NCI-H2227 treated with DMSO at 0.1 percent for 48 hours (cell line): Measurements from ENCODE around the gene GIT2.
A peak's percentile ranks its signal among the peaks of the same experiment; 100 is the strongest.

Source experiments
- DNase-seq: peaks from one replicate; lab custom pipeline; 2025; lab: John Stamatoyannopoulos, UW

The GIT2 gene

DNA sequence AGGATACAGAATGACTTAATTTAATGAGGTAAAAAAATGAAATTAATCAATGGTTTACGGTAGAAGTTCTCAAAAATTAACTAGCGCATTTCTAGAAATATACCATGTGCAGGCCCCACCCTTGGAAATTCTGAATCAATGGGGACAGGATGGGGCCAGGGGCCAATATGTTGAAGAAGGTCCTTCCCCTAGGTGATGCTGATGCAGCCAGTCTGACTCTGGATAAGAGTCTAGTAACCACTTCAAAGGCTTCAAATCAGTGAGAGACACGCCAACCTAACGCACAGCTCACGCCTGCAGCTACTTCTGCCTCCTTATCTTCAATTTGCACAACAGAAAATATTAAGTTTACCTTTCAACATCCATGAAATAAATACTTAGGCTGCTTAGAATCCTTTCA is 14.9 kb downstream of the GIT2 start:
- no peak for DNase-seq

DNA sequence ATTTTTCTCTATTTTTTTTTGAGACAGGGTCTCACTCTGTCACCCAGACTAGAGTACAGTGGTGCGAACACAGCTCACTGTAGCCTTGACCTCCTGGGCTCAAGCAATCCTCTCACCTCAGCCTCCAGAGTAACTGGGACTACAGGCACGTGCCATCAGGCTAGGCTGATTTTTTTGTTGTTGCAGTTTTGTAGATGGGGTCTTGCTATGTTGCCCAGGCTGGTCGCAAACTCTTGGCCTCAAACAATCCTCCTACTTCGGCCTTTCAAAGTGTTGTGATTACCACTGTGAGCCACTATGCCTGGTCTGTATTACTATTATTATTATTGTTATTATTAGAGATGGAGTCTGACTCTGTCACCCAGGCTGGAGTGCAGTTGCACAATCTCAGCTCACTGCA is 23.3 kb downstream of the GIT2 start:
- DNase-seq = no peak

DNA sequence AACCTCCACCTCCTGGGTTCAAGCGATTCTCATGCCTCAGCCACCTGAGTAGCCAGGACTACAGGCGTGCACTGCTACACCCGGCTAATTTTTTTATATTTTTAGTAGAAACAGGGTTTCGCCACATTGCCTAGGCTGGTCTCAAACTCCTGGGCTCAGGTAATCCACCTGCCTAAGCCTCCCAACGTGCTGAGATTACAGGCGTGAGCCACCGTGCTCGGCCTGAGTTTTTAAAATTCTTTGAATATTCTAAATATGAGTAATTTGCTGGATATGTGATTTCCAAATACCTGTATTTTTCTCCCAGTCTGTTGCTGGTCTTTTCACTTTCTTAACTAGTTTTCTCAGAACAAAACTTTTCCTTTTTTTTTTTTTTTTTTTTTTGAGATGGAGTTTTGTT is 27.4 kb downstream of the GIT2 start:
- no peak for DNase-seq

DNA sequence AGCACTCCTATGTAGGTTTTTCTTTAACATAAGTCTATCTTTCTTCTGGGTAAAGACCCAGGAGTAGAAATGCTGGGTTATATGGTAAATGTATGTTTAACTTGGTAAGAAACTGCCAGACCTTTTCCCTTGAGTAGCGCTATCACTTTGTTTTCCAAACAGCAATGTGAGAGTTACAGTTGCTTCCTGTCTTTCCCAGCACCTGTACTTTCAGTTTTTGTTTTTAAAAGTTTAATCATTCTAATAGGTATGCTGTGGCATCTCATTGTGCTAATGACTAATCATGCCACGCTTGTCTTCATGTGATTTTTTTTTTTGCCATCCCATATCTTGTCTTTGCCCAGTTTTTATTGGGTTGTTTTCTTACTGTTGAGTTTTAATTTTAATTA is 28.1 kb downstream of the GIT2 start:
- no peak for DNase-seq

DNA sequence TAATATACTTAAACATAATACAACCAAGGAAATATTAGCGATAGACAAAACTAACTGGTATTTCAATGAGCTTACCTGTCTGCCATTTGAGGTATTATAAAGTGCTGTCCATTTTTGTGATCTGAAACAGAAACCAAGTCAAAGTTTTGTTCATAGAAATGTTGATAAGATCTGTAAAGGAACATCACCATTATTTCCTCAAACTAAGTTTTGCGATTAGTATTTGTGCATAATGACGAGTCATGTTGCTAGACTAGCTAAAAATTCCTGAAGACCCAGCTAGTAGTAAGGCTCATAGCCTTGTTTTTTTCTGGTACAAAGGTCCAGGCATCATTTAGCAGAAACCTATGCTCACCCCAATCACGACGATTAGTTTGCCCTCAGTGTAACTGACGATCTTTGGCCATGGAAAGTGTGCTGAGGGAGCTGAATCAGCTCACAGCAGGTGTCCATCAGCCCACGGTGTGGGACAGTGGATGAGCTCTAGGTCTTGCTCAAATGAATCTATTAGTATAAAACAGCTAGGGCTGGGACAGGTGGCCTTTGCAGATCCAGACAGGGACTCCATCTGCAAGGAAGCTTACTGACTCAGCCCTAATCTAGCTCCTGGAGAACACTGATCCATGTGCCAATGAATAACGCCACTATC is 28.7 kb downstream of the GIT2 start:
- no peak for DNase-seq

DNA sequence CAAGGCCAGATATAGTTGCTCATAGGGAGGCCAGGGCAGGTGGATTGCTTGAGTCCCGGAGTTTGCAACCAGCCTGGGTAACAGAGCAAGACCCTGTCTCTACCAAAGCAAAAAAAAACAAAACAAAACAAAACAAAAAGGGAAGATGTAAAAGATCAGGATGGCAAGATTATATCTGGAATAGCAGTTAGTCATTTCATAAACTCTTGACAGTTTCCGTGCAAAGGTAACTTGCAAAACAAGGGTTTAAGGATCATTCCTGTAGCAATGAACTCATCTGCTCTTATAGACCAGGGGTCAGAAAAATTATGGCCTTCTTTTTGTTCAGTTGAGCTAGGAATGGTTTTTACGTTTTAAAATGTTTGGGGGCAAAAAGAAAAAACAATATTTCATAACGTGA is 29.6 kb downstream of the GIT2 start:
- no peak for DNase-seq

DNA sequence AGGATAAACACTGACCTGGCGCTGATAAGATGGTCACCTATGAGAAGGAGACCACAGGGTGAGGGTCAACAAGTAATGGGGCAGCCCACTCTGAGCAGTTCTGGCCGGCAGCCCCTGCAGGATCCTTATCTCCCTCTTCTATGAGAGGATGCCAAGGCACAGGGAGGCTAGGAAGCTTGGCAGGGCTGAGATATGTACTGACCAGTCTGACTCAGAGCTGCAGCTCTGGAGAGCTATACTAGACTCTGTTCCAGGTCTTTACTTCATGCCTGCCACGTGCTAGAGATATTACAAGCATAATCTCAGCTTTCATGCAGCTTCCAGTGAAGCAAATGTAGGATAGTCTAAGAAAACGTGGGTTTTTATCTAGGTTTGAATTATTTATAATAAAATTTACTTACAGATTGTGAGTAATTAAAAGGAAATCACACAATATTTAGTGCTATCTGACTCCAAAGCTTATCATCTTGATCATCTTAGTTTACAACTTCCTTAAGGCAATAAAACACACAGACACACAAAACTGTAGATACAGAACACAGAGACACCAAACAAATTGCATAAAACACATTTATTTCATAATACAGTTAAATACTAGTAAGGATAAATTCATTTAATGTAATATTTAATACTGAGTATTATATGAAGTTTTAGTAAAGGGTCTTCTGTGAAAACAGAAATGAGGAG is 32.3 kb downstream of the GIT2 start:
- no peak for DNase-seq

DNA sequence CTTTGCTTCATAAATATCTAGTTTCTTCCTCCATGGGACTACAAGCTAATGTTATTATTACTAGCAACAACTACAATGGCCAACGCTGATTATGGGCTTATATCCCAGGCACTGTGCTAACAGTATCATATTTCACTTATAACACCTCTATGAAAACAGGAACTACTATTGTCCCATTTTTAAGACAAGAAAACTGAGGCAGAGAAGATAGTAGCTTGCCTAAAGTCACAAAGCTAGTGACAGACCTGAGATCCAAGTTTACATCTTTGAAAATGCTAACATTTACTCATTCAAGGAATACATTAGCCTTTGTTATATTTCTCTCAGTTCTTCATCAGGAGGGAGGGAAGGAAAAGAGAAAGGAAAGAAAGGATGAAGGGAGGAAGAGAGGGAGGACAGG is 32.8 kb downstream of the GIT2 start:
- DNase-seq = no peak

DNA sequence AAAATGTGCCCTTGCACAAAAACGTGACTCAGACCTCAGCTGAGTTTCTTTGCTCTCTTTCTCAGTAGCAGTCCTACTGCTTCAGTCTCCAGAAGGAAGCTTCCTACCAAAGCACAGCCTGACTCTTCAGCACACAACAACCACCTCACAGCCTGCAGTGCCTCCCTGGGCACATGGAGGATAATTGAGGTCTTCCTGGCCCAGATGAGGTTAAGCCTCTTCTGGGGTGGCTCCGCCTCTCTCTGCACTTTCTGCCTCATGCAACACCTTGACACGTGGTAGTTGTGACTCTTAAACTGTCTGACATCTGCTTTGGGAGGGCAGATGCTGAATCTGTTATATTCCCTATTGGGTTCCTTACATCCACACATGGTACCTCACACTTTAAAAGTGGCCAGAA is 33.8 kb downstream of the GIT2 start:
- DNase-seq = peak; percentile 18

DNA sequence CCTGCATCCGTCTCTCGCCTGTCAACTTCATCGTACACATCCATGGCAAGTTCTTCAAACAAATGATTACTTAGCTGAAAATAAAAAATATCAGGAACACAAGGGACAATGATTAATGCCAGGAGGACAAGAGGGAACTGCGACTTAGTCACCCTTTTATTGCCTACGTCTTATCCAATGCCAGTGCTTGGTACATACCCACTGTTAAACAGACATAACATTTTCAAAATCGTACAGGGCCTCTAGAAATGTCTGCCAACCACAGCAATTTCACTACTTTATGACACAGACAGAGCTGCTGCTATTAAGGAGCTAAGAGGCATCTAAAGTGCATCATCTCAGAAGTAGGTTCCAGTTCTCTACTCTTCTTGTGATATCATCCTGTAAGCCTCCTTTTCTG is 34.6 kb downstream of the GIT2 start:
- no peak for DNase-seq

DNA sequence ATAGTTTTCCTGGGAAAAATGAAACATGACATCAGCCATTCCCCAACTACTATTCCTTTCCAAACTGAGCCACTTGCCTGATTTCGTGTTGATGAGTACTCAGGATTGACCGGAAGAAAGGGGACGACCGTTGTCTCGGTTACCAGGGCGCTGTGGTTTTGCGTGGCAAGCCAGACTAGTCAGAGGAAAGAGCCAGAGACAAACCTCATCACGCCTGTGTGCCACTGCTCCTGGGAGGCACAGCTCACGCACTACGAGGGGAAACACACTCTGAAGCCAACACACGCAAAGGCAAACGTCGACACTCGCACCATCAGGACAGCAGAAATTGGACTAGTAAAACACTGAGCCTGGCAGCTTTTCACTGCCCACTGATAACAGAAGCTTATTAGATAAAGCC is 35.0 kb downstream of the GIT2 start:
- DNase-seq = no peak

DNA sequence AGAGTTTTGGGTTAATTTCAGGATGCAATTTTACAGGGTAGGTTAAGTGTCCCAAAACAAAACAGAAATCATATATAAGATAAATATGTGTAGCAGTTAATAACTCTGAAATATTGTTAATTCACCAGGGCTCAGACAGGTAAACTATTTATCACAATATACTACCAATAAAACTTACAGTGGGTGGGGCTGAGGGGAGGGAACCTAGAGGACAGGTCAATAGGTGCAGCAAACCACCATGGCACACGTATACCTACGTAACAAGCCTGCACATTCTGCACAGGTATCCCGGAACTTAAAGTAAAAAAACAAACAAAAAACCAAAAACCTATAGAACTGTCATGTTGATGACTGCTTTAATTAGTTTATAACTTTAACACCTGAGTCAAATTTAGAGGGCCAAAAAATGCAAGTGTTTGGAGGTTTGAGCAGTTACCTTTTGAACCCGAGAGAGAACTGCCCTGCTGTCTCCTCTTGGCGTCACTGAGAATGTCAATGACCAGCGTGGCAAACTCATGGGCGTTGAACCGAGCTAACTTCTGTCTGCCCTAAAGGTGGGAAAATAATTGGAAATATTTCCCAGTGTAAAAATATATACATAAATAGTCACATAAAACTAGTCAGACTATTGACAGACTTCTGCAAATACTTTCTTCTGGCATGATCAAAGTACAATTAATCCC is 36.6 kb downstream of the GIT2 start:
- no peak for DNase-seq

DNA sequence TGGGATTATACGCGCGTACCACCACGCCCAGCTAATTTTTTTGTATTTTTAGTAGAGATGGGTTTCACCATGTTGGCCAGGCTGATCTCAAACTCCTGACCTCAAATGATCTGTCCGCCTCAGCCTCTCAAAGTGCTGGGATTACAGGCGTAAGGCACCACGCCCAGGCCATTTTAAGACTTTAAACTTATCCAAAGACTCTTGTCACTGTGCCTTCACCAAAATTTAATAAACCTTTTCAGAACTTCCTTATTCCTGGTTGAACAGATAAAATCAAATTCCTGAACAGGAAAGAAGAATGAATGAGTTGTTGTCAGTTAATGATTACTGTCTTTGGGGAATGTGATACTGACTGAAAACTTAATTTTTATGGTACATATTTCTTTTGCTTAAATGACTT is 37.8 kb downstream of the GIT2 start:
- DNase-seq = no peak

DNA sequence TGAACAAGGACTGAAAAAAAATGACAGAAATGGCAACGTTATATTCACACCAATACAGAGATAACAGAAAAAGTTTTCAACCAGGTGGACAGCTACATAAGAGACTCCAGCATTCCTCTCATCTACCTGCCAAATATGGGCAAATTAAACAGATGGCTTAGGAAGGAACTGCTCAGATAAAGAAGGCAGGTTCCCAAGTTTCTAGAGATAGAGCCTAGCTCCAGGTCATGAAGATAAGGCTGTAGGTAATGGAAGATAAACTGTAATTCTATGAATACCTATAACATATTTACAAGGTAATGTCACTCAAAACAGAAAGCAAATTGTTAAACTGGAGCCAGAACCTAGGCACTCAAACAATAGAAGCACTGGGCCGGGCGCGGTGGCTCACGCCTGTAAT is 42.5 kb downstream of the GIT2 start:
- no peak for DNase-seq

DNA sequence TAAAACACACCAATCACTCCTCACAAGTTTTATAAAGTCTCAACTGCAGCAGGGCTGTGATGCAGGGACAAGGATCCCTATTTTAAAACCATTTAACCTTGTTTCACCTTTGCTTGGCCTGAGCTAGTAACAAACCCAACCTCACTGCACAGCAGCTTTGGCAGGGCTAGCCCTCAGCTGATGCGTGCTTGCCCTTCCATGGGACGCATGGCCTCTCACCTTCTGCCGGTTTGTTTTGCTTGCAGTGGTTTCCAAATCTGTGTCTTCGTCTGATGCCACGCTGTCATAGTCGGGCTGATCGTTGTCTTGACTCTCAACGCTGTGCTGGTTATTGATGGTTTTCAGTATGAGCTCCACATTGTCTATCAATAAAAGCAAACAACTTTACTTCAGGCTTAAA is 43.3 kb downstream of the GIT2 start:
- DNase-seq = no peak

DNA sequence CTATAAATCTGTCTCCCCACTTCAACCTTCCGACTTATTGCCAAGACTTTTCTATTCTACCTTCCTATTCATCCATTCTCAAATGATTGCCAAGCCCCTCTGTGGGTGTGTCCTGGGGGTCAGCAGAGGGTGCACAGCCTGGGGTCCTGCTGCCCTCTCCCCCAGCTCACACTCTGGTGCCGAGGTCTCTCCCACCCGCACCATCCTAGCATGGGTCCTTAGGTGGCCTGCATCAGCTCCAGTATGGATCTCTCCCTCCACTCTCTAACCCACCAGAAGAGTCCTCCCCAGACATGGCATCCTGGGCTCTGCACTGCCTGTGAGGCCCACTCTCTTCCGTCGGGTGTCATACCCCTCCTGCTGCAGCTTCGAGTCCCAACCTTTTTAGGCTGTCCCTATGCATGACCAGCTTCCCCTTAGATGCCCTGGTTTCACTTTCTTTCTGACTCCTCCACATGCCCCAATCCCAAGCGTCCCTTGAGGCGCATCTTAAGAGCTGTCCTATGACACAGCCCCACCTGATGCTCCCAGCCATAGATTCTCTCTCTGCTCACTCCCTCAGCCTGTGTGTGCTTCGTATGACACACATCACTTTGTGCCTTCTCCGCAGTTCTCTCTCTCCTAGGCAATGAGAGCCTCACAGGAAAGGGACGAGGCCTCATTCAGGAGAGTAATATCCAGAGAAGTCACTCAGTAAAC is 43.9 kb downstream of the GIT2 start:
- no peak for DNase-seq

DNA sequence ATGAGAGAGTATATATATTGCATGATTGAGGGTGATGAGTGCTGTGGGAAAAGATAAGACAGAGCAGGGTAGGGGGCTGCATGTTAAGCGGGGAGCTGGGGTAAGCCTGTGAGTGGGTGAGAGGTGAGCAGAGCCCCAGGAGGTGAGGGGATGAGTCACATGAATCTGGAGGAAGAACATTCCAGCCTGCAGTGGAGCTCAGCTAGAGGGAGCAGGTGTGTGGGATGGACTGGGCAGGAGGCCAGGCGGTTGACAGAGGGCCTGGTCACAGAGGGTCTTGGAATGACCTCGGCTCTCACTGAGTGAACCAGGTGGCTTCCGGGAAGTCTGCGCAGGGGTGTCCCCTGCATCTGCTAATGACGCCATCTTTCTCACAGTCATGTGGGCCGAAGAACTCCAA is 44.4 kb downstream of the GIT2 start:
- peak; percentile 11 for DNase-seq

DNA sequence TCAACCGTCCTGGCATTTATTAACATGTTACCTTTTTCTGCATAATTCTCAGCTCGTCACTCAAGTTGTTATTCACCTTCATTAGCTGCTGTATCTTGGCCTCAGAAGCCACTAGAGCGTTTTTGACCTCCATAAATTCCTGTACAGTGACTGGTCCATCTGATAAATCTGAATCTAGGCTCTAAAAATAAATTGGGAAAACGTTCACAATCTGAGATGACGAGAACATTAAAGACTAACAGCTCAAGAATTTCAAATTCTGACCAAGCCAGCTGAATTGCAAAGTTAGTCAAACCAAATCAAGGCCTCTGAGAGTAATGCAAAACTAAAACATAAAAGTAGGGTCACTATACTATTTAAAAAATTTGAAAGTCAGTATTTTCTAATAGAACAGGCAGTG is 45.0 kb downstream of the GIT2 start:
- no peak for DNase-seq

DNA sequence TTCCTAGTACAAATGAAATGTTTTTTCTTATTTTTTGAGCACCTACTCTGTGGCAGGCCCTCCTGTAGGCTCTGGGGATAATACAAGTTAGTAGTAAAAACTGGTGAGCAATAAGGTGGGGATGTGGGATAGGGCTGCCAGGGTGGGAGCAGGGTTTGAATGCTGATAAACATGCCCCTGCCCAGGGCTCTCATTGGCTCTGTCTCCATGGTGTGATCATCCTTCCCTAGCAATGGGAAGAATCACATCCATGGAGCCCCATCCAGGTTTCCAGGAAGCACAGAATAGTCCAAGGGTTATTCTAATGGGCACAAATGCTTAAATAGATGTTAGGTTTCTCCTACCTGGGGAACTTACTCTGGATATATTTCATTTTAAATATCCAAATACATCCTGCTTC is 45.5 kb downstream of the GIT2 start:
- no peak for DNase-seq

DNA sequence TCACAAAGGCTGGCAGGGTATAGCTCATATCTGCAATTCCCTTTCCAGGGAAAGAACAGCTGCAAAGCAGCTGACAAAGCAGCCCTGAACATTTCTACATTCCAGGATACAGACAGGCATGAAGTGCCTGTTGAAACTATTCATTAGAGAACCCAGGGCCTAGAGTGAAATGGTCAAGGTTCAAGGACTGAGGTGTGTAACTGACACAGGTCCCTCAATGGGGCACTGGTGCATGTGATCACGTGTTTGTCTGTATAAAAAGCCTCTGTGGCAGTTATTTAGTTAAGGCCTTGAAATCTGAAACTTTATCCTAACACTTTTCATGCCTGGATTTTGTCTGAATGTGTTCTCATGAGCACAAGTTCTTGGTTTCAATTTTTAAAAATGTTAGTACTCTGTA is 47.1 kb downstream of the GIT2 start:
- peak; percentile 27 for DNase-seq

DNA sequence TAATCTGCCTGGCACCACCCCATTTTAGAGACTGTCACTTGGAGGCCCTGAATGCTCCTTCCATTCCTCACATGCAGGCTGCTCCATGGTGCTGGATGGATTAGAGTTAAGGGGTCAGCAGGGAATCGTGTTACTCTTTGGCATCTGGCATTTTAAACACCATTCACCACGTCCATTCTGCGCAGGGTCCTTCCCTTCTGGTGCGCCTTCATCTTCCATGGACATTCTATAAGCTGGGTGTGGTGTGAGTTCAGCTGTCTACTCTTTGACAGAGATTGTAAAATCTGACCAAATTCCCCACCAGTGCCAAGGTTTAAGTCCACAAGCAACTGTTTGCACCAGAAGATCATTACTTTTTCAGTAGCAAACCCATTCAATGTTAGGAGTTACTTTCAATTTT is 47.8 kb downstream of the GIT2 start:
- no peak for DNase-seq

DNA sequence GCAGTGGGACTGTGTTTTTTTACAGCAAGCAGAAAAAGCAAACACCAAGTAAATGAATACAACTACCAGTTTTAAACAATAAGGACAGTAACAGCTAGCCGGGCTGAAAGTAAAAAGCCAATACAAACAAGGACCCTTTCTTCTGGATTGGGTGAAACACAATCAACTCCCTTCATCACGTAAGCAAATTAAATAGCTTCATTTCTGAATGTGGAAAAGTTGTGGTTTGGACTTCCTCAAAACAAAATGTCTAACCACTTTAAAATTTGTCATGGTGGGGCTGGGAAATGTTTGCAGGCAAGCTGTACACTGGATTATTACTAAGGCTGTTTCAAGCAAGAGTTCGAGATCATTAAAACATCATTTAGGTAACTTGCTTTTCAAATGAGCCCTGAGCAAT is 48.6 kb downstream of the GIT2 start:
- DNase-seq = no peak

DNA sequence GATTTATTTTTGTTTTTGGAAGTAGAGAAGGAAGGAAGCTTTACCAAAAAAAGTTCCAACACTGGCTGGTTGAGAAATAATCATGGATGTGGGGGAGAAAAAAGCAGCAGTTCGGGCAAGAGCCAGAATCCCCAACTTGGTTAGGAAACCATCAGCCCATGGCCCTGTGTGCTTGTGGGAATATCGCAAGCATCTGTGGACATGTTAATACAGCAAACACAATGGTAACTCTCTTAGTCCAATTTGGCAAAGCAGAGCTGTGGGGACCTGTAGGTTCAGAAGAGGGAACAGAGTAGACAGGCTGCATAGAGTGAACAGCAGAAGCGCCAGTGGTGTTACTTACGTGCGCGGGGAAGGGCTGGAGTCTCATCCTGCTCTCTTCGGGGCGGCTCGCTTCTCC is 49.3 kb downstream of the GIT2 start:
- DNase-seq = no peak
